Suprapubic skin (tissue), 4 donors: Measurements from ENCODE around the gene FRAS1. TPM values are rescaled to one million over a fixed set of nuclear protein-coding genes. Genes with fewer than 3 reads are reported as not detected.
A peak's percentile ranks its signal among the peaks of the same experiment; 100 is the strongest.

Experiments
- DNase-seq, 2 donors: peaks; one replicate each; pipeline ENCODE4 v3.0.0-alpha.2; 2019; ENCODE audit warnings: low spot score in 2 of 2
- H3K27ac ChIP-seq: fragments of 200-600 bp; sonication (generic); one replicate; pipeline ENCODE4 v1.5.1; 2019
- H3K27me3 ChIP-seq: fragments of 200-600 bp; sonication (generic); one replicate; pipeline ENCODE4 v1.5.1; 2019
- H3K36me3 ChIP-seq: fragments of 200-600 bp; sonication (generic); one replicate; pipeline ENCODE4 v1.5.1; 2019
- H3K4me1 ChIP-seq: fragments of 200-600 bp; sonication (generic); one replicate; pipeline ENCODE4 v1.5.1; 2019
- H3K4me3 ChIP-seq: fragments of 200-600 bp; sonication (generic); one replicate; pipeline ENCODE4 v1.5.1; 2019; ENCODE audit warnings: mild to moderate bottlenecking
- H3K9me3 ChIP-seq: fragments of 200-600 bp; sonication (generic); one replicate; pipeline ENCODE4 v1.5.1; 2019
- CTCF ChIP-seq, 2 donors: fragments of 200-600 bp in 1 of 2; fragments of 450-650 bp in 1 of 2; sonication (generic) in 1 of 2; IDR thresholded peaks; one replicate each; pipeline ENCODE4 v1.5.1; 2016 to 2019; ENCODE audit warnings: antibody characterized with exemption in 2 of 2, mild to moderate bottlenecking in 1 of 2, moderate library complexity in 1 of 2
- EP300 ChIP-seq: sonication (generic); formaldehyde crosslinking; IDR thresholded peaks from one replicate; pipeline ENCODE4 v1.6.1; 2017; ENCODE audit warnings: antibody characterized with exemption
- POLR2A ChIP-seq, 2 donors: fragments of 450-650 bp; IDR thresholded peaks; one replicate each; pipeline ENCODE4 v1.6.1; 2017; ENCODE audit warnings: antibody characterized with exemption in 2 of 2, mild to moderate bottlenecking in 2 of 2, moderate library complexity in 2 of 2
- POLR2AphosphoS5 ChIP-seq, 3 donors: sonication (generic); formaldehyde crosslinking; IDR thresholded peaks; one replicate each; pipeline ENCODE4 v1.6.1; 2017; ENCODE audit warnings: antibody characterized with exemption in 3 of 3
- WGBS: methylation state at CpG from one replicate; pipeline ENCODE4 v1.1.5; 2018; 5-methylcytosine and 5-hydroxymethylcytosine counted together
- total RNA-seq, 4 donors: library from RNA; depleted of rRNA; stranded (reverse); fragments of >200 nt; gene quantifications; one replicate each; pipeline ENCODE4 v1.1.0, GENCODE V29; 2016

Gene FRAS1
- total RNA-seq, 4 donors from 2014 or later: 1.4 to 24.9 (median 3.8) TPM

GRCh38 chr4:78552389-78553042, 495.4 kb downstream of the FRAS1 start:
- Histone ChIP-seq H3K4me1 (peaks cover 15% of the 10 kb centered on the region), H3K9me3 (no peaks in the 10 kb centered on the region), H3K4me3 (peak overlapping the region; percentile 59), H3K27ac (peak overlapping the region; percentile 57), H3K36me3 (no peaks in the 10 kb centered on the region), H3K27me3 (no peaks in the 10 kb centered on the region)
- no peak for TF ChIP-seq POLR2A (IDR thresholded peaks at IDR 0.05)
- no peak for TF ChIP-seq CTCF (IDR thresholded peaks at IDR 0.05)
- no peak for TF ChIP-seq EP300
- TF ChIP-seq POLR2AphosphoS5 (IDR thresholded peaks at IDR 0.05): no peak
- 50% methylated on average over 10 of the region's 10 CpGs for WGBS
- DNase-seq: no peak

GRCh38 chr4:78553043-78553396, 495.9 kb downstream of the FRAS1 start:
- no peaks in the 10 kb centered on the region for H3K9me3 ChIP-seq
- H3K4me3 ChIP-seq: no peak overlapping the region
- WGBS: 91% methylated on average over 3 of the region's 3 CpGs
- H3K27ac ChIP-seq: no peak overlapping the region
- TF ChIP-seq EP300 (no peak), POLR2A (IDR thresholded peaks at IDR 0.05) (no peak), POLR2AphosphoS5 (IDR thresholded peaks at IDR 0.05) (no peak), CTCF (IDR thresholded peaks at IDR 0.05) (no peak)
- no peak for DNase-seq
- no peaks in the 10 kb centered on the region for H3K27me3 ChIP-seq
- peaks cover 15% of the 10 kb centered on the region for H3K4me1 ChIP-seq
- H3K36me3 ChIP-seq: no peaks in the 10 kb centered on the region

GRCh38 chr4:78553529-78554060, 496.5 kb downstream of the FRAS1 start:
- Histone ChIP-seq H3K4me3 (no peak overlapping the region), H3K4me1 (peaks cover 15% of the 10 kb centered on the region), H3K36me3 (no peaks in the 10 kb centered on the region), H3K27me3 (no peaks in the 10 kb centered on the region), H3K27ac (no peak overlapping the region), H3K9me3 (no peaks in the 10 kb centered on the region)
- TF ChIP-seq CTCF (IDR thresholded peaks at IDR 0.05) (no peak), POLR2A (IDR thresholded peaks at IDR 0.05) (no peak), POLR2AphosphoS5 (IDR thresholded peaks at IDR 0.05) (no peak), EP300 (no peak)
- DNase-seq: no peak

- no peak overlapping the region for H3K27ac ChIP-seq
- 47% methylated on average over 4 of the region's 4 CpGs for WGBS
Measured at GRCh38 chr4:78556665-78557064, 499.5 kb downstream of the FRAS1 start.

More at GRCh38 chr4:78556665-78557064, 499.5 kb downstream of the FRAS1 start:
- no peak for DNase-seq
- Histone ChIP-seq H3K4me3 (no peak overlapping the region), H3K36me3 (no peaks in the 10 kb centered on the region), H3K9me3 (no peaks in the 10 kb centered on the region), H3K4me1 (peaks cover 10% of the 10 kb centered on the region), H3K27me3 (no peaks in the 10 kb centered on the region)
- TF ChIP-seq POLR2AphosphoS5 (IDR thresholded peaks at IDR 0.05): no peak
- no peak for TF ChIP-seq CTCF (IDR thresholded peaks at IDR 0.05)
- no peak for TF ChIP-seq EP300
- TF ChIP-seq POLR2A (IDR thresholded peaks at IDR 0.05): no peak
